Urothelium cell line (cell line): Measurements from ENCODE around the gene ASTL.
A peak's percentile ranks its signal among the peaks of the same experiment; 100 is the strongest.

Source experiments
- DNase-seq: peaks from one replicate; pipeline ENCODE4 v3.0.0; 2011; ENCODE audit warnings: low spot score, mixed read lengths
- FAIRE-seq: peaks from 2 replicates; lab custom pipeline; 2011; peaks lifted over from hg19 to GRCh38; lab: Jason Lieb, UNC

The ASTL gene

DNA sequence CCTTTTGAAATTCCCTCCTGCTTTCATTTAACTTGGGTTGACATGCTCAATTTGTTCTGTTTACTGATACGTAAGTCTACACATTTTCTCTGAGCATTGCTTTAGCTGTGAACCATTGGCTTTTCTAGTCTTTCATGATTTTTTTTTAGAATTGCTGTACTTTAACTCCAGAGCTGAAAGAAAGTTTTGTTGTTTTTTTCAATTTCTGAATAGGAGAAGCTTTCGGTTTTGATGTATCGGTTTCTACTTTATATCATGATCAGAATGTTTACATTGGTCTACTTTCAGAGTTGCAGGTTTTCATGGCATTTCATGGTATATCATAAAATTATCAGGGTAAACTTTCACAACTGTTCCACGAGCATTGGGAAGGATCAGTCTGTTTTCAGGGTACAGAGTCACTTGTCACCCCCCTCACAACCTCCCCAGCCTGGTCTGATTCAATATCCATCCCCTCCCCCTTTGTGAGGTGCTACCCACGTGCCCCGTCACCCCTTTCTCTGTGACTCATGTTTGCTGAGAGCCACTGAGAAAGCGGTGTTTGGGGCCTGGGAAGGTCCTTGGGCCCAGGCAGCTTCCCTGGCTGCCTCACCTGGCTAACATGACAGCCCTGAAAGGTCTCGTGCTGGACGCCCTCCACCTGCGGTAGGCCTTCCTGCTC, 7.0 kb downstream of the ASTL start:
- no peak for DNase-seq
- FAIRE-seq = no peak

- DNase-seq (no peak), FAIRE-seq (no peak)
These were observed 7.8 kb downstream of the ASTL start for GRCh38 chr2:96130483-96130882.

- DNase-seq = no peak
- FAIRE-seq = no peak
These were observed 8.7 kb downstream of the ASTL start for GRCh38 chr2:96129528-96130120.

- FAIRE-seq (no peak), DNase-seq (no peak)
These were observed 9.8 kb downstream of the ASTL start for GRCh38 chr2:96128456-96128855.

GRCh38 chr2:96124406-96125265, 13.7 kb downstream of the ASTL start:
- no peak for DNase-seq
- FAIRE-seq = no peak

- FAIRE-seq (no peak), DNase-seq (no peak)
These were observed 14.4 kb downstream of the ASTL start for GRCh38 chr2:96123936-96124335.

- no peak for FAIRE-seq
- no peak for DNase-seq
These were observed 15.0 kb downstream of the ASTL start for GRCh38 chr2:96123290-96123689.

GRCh38 chr2:96122391-96122790, 15.9 kb downstream of the ASTL start:
- FAIRE-seq (no peak), DNase-seq (no peak)

DNA sequence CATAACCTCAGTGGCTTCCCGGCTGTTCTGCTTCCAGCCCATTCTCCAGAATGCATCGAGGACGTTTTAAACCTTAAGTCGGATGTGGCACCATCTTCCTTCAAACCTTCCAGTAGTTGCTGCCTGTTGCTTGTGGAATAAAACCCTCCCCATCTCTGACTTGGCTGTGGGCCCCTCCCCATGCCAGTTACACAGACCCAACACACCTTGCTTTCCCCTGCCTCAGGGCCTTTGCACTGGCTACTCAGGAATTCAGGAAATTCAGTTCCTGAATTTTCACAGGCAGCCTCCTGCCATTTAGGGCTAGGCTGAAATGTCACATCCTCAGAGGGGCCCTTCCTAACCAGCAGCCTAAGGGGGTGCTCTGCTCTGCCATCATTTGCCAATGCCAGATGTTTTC, 16.9 kb downstream of the ASTL start:
- DNase-seq = no peak
- no peak for FAIRE-seq

GRCh38 chr2:96120991-96121390, 17.3 kb downstream of the ASTL start:
- DNase-seq (no peak), FAIRE-seq (no peak)

DNA sequence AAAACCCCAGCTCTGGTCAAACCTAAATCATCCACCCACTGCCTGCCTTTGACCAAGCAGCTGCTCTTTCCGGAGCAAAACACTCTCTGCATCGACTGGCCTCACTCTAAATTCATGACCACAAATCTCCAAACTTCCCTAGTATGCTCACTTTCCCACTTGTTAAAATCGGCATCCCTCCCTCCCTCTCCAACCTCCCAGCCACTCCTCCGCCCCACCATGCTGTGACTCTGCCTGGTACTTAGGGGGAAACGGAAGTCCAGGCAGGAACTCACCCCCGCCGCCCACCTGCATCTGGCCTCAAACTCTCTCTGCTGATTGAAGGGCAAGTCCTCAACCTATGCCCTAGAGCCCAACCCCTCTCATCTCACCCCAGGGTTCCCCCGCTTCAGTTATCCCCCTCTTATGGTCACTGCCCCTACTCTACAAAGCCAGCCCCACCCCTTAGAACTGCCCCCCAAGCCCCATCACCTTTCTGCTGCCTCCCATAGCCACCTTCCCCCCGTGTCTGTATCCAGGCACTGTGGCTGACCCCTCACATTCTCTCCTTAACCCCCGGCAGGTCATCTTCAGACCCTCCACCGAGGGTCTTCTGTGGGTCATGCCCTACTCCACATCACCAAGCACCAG, 18.1 kb downstream of the ASTL start:
- DNase-seq = no peak
- FAIRE-seq = peak; percentile 52

DNA sequence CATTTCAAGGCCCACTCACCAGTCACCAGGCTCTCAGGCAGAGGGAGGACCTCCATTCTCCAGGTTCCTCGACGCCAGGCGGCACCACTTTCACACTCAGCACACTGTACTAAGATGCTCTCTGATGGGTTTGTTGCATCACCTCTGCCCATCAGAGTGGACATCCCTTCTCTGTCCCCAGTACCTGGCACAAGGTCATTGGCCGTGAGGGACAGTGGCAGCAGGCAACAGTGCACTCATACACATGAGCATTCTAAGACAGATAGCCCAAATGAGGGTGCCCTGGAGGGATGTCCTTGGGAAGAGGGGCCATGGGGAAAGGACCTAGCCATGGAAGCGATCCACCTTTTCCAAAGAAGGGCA, 18.9 kb downstream of the ASTL start:
- FAIRE-seq (peak; percentile 35), DNase-seq (no peak)

GRCh38 chr2:96118698-96119388, 19.5 kb downstream of the ASTL start:
- DNase-seq (no peak), FAIRE-seq (no peak)

DNA sequence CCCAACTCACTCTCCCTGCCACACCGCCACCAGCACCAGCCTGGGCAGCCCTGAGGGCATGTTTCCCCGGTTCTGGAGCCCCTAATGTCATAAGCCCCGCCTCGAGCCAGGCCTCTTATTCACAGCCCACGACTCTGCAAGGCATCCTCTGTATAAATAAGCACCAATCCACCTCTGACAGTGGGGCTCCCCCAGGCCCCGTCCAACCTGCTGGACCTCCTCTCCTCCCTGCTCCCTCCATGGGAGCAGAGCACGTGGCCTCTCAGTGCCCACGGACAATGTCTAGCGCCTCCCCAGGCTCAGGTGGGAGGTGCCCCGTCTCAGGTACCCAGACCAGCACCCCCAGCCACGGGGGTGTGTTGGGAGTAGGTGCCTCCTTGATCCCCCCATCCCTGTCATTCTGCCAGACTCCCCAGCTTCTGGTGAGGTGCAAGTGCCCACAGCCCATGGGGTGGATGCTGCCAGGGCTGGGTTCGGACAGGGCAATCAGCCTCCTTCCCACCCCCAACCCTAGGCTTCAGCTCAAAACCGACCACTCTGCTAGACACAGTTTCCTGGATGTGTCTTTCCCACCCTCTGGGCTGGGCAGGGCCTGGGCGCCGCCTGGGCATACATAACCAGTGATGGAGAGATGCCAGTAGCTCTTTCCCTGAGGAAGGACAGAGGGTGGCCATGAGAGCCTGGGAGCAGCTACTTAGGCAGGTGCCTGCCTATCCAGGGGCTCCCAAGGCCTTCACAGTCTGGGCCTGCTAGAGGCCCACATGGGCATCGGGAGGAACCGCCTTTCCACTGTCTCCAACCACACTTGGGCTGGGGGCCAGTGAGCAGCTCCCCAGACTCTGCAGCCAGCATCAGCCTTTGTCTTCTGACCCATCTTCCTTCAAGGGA, 20.4 kb downstream of the ASTL start:
- DNase-seq (peak; percentile 53), FAIRE-seq (no peak)

GRCh38 chr2:96116879-96117533, 21.3 kb downstream of the ASTL start:
- DNase-seq (peak; percentile 96), FAIRE-seq (peak; percentile 52)

DNA sequence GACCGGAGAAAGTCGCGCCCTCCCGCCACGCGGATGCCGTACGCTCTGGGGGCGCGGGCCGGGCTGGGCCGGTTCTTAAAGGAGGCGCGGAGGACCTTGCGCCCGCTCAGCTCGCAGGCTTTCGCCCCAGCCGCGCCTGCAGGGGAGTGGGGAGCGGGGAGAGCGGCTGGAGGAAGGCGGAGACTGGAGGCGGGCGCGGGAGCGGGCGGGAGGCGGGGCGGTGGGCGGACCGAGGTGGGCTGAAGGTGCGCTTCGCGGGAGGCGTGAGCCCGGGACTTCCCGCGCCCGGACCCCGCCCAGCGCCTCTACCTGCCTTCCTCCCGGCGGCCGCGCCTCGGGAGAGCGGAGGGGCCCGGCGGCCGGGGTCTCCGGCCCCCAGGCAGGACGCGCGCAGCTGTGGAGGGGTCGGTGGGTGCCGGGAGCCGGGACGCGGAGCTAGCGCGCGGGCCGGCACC, 21.9 kb downstream of the ASTL start, which contains the start of gene ADRA2B:
TSS of gene ADRA2B (minus strand) at position 148 of the 455 bp plus-strand sequence. CDS start 422 bp downstream, outside the sequence.
- DNase-seq (peak; percentile 82), FAIRE-seq (no peak)

GRCh38 chr2:96115631-96116423, 22.5 kb downstream of the ASTL start:
- FAIRE-seq (no peak), DNase-seq (no peak)

GRCh38 chr2:96114903-96115581, 23.3 kb downstream of the ASTL start:
- no peak for FAIRE-seq
- DNase-seq = no peak
